NCI-H82 (cell line): ENCODE measurements around the gene PPP1R37.

ENCODE experiments used
- DNase-seq: peaks from one replicate; lab custom pipeline; 2025; lab: John Stamatoyannopoulos, UW

The PPP1R37 gene

GRCh38 chr19:45138303-45138751, 45.3 kb downstream of the PPP1R37 start:
- DNase-seq = no peak

DNA sequence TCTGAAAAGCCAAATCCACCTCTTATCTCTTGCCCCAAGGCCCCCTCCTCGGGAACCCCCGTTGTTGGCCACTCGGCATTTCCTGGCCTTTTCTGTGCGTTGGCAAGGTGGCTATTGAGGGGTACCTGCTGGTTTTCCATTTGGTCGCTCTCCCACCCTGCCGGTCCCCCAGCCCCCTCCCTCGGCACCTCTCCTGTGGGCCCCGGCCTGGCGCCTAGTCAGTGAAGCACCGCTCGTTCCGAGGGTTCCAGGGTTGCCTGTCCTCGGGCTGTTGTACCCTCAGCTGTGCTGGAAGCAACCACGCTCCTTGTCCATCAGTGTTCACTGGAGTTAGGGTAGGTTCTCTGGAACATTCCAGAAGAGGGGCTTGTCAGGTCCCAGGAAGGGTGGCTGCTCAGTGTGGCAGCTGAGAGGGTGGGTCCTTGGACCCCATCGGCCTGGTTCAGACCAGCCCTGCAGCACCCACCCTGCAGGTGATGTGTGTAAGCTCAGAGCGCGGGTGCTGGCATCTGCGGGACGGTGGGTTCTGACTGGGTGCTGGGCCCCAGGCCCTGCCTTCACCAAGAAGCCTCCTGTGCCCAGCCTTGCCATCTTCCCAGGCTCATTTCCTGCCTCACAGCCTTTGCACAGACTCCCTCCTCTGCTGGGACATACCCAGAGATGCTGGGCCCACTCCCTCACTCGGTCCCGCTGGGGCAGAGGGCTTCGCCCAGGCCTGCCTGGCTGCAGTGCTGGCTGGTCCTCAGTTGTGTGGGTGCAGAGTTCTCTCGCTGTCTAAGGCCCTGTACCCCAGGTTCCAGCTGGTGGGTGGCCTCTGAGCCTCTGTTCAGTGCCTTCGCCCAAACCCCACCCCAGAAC, 46.5 kb downstream of the PPP1R37 start:
- DNase-seq = no peak

GRCh38 chr19:45140144-45140503, 47.1 kb downstream of the PPP1R37 start:
- DNase-seq = no peak

- no peak for DNase-seq
Measured at GRCh38 chr19:45140533-45140932, 47.6 kb downstream of the PPP1R37 start.

DNA sequence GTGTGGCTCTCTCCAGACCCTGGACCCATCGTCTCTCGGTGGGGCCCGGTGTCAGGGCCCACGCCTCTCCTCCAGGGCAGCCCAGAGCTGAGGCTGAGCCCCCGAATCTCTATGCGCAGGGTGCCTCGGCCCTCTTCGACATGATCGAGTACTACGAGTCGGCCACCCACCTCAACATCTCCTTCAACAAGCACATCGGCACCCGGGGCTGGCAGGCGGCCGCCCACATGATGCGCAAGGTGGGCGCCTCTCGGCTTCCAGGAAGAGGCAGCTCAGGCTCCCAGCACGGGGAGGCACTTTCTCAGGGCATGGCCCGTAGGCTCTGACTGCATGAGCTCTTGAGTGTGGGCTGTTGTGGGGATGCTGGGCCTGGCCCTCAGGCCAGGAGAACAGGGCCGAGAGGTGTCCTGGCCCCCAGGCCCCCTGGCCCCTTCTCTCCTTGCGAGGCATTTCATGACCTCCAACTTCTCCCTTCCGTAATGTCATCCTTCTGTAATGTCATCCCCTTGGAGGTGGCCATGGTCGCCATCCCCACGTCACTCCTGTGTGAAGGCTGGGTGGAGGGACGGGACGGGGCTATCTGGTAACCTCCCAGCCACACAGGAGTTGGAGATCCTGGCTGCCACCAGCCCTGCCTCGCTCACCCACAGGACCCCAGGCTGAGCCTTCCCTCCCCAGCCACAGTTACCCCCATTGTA, 48.4 kb downstream of the PPP1R37 start:
- DNase-seq = no peak

GRCh38 chr19:45142016-45142725, 49.2 kb downstream of the PPP1R37 start:
- no peak for DNase-seq

GRCh38 chr19:45142726-45143110, 49.7 kb downstream of the PPP1R37 start:
- no peak for DNase-seq

DNA sequence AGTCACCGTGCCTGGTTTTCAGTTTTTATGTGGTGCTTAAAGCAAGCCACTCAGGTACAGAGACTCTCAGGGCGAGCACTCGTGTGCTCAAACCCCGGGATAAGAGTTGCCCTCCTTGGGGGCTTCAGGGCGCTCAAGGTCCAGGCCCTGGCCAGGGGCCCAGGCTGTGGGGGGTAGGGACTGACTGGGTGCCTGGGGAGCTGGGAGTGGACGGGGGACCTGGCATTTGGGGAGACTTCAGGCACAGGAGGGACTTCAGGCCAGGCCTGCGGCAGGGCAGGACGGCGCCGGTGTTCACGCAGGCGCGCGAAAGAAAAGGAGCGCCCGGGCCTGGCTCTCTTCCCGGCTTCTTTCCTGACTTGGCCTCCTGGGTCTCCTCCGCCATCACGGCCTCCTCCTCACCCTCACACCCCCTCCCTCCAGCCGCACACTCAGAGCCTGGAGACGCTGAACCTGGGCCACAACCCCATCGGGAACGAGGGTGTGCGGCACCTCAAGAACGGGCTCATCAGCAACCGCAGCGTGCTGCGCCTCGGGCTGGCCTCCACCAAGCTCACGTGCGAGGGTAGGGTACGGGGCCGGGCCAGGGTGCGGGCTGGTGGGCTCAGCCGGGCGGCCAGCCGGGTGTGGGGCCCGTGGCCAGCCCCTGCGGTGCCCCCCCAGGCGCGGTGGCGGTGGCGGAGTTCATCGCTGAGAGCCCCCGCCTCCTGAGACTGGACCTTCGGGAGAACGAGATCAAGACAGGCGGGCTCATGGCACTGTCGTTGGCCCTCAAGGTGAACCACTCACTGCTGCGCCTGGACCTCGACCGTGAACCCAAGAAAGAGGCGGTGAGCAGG, 51.7 kb downstream of the PPP1R37 start:
- no peak for DNase-seq

- no peak for DNase-seq
Measured at GRCh38 chr19:45145270-45146189, 52.6 kb downstream of the PPP1R37 start.

GRCh38 chr19:45146251-45146650, 53.3 kb downstream of the PPP1R37 start:
- DNase-seq = no peak

DNA sequence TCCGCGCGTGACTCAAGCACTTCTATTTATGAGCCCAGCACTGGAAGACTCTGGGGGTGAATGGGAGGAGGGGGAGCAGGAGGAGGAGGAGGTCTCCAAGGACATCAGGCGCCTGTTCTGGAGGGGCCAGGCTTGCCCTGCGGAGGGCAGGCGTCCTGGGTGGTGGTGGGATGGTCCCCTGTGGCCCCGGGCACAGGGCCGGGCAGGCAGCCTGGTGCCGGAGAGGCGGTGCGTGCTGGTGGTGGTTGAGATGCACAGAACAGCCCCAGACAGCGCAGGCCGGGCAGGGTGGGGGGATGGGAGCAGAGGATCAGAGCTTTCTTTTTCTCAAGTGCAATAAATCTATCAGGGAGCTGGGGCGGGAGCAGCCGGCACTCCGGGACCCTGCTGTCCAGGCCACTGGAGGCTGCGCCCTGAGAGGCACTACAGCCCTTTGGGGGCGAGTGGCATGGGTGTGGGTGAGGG, 53.8 kb downstream of the PPP1R37 start:
- no peak for DNase-seq

- DNase-seq = peak; percentile 51
Measured at GRCh38 chr19:45147835-45148676, 55.1 kb downstream of the PPP1R37 start.

DNA sequence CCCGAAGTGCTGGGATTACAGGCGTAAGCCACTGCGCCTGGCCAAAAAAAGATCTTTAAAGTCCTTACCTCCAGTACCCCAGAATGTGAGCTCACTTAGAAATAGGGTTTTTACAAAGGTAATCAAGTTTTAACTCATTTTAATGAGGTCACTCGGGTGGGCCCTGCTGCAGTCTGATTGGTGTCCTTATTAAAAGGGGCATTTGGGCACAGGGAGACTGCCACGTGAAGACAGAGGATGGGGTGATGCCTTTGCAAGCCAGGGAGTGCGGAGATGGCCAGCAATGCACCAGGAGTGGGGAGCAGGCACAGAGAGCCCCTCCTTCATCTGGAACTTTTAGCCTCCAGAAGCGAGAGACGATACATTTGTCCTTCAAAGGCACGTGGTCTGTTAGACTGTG, 56.1 kb downstream of the PPP1R37 start:
- no peak for DNase-seq

GRCh38 chr19:45150180-45150579, 57.2 kb downstream of the PPP1R37 start:
- no peak for DNase-seq

DNA sequence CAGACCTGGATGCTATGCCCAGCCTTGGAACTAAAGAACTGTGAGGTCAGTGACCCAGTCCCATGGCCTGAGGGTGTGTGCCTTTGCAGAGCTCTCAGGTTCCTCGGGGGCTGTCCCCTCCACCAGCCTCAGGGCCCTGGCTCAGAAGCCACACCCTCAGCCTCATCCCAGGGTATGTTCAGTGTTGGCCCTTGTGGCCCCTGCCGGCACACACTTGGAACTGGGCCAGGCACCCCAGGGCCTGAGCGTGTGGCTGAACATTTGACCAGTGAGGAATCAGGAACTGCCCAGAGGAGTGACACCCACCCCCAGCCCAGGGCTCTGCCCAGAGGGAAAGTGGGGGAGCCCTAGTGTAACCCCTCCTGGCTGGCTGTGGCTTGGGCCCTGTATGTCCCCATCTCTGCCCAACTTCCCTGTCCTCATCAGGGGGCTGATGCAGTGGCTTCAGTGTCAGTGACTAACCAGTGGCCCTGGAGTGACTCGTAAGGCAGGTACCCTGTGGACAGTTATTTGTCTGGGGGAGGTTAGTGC, 57.8 kb downstream of the PPP1R37 start:
- no peak for DNase-seq

- DNase-seq = no peak
Measured at GRCh38 chr19:45151320-45151719, 58.3 kb downstream of the PPP1R37 start.

DNA sequence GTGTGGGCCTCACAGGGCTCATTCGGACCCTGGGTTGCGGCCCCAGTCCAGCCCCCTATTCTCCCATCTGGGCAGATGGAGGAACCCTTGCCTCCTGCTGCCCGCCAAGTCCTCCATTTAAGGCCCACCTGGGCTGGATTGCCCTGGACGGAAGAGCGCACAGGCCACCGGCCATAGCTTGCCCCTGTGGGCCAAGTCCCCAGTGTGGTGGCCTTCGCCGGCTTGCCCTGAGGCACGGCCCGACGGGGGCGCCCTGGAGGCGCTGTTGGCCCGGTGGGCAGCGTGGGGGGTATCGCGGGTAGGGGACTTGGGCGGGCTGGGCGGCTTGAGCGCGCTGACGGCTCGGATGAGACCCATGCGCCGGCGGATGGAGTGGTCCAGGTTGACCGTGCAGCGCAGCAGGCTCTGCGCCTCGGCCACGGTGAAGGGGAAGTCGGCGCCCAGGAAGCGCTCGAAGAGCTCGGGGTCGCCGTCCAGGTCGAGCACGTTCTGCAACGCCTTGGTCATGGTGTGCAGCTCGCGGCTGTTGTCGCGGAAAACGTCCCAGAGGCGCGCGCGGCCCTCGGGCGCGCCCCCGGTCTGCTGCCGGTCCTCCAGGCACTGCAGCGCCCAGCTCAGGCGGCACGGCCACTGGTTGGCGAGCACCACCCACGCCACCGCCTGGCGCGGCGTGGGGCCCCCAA, 59.0 kb downstream of the PPP1R37 start:
- no peak for DNase-seq

DNA sequence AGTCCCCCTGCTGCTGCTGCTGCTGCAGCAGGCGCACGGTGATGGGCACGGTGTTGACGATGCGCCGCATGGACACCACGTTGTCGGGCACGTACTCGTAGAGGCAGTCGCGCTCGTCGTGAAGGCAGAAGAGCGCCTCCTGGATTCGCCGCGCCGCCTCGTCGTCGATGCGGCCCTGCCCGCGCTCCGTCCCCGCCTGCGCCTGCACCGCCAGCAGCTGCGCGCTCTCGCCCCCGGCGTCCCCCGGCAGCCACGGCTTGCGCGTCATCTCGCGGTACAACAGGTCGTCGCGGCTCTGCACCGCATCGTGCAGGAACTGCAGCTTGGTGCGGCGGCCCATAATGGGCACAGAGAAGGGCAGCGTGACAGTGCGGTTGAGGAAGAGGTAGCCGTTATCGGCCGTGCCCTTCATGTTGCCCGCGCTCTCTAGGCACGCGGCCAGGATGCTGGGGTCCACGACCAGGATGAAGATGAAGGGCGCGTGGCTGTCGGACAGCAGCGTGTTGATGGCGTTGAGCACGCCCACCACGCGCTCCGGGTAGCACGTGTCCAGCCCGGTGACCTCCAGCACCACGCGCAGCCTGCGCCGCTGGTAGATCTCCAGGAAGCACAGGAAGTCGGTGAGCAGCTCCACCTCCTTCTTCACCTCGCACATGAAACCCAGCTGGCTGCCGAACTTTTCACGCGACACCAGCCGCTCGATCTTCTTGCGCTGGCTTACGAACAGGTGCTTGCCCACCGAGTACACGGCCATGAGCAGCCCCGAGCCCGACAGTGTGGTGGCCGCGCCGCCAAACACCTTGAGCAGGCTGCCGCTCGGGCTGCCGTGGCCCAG, 59.7 kb downstream of the PPP1R37 start:
- DNase-seq = peak; percentile 62
